ENCODE results near the gene COPA. TPM values are rescaled to one million over a fixed set of nuclear protein-coding genes. Genes with fewer than 3 reads are reported as not detected.

COPA gene
- total RNA-seq, 1 donor from 2014 or later: 143 TPM

- Mint-ChIP-seq H3K36me3 (ENCODE audit: insufficient read depth) (peaks cover 49% of the 10 kb centered on the region), H3K27me3 (no peaks in the 10 kb centered on the region), H3K4me3 (ENCODE audit: low read depth) (no peak overlapping the region), H3K9me3 (ENCODE audit: low read depth) (no peaks in the 10 kb centered on the region), H3K27ac (no peak overlapping the region), H3K4me1 (ENCODE audit: low read depth) (no peaks in the 10 kb centered on the region)
- DNase-seq (ENCODE audit: low spot score, unreplicated experiment): no peak
- no peak for TF ChIP-seq CTCF (IDR thresholded peaks at IDR 0.05; ENCODE audit: unreplicated experiment)
Measured at GRCh38 chr1:160309571-160309970, 33.5 kb downstream of the COPA start.

GRCh38 chr1:160309185-160309557 lies 33.9 kb downstream of the COPA start:
- H3K27me3 Mint-ChIP-seq: no peaks in the 10 kb centered on the region
- no peaks in the 10 kb centered on the region for H3K4me1 Mint-ChIP-seq (ENCODE audit: low read depth)
- no peaks in the 10 kb centered on the region for H3K9me3 Mint-ChIP-seq (ENCODE audit: low read depth)
- H3K27ac Mint-ChIP-seq: no peak overlapping the region
- TF ChIP-seq CTCF (IDR thresholded peaks at IDR 0.05; ENCODE audit: unreplicated experiment): no peak
- H3K36me3 Mint-ChIP-seq (ENCODE audit: insufficient read depth): peaks cover 48% of the 10 kb centered on the region
- no peak overlapping the region for H3K4me3 Mint-ChIP-seq (ENCODE audit: low read depth)
- no peak for DNase-seq (ENCODE audit: low spot score, unreplicated experiment)

GRCh38 chr1:160308451-160309184 lies 34.4 kb downstream of the COPA start:
- H3K9me3 Mint-ChIP-seq (ENCODE audit: low read depth): no peaks in the 10 kb centered on the region

GRCh38 chr1:160307118-160307791 lies 35.8 kb downstream of the COPA start:
- no peak for TF ChIP-seq CTCF (IDR thresholded peaks at IDR 0.05; ENCODE audit: unreplicated experiment)
- no peak for DNase-seq (ENCODE audit: low spot score, unreplicated experiment)
- Mint-ChIP-seq H3K27ac (no peak overlapping the region), H3K4me1 (ENCODE audit: low read depth) (no peaks in the 10 kb centered on the region), H3K27me3 (no peaks in the 10 kb centered on the region), H3K9me3 (ENCODE audit: low read depth) (no peaks in the 10 kb centered on the region), H3K36me3 (ENCODE audit: insufficient read depth) (peaks cover 43% of the 10 kb centered on the region), H3K4me3 (ENCODE audit: low read depth) (no peak overlapping the region)

More at GRCh38 chr1:160308451-160309184, 34.4 kb downstream of the COPA start:
- Mint-ChIP-seq H3K4me3 (ENCODE audit: low read depth) (no peak overlapping the region), H3K4me1 (ENCODE audit: low read depth) (no peaks in the 10 kb centered on the region), H3K27me3 (no peaks in the 10 kb centered on the region), H3K27ac (no peak overlapping the region), H3K36me3 (ENCODE audit: insufficient read depth) (peaks cover 46% of the 10 kb centered on the region)
- TF ChIP-seq CTCF (IDR thresholded peaks at IDR 0.05; ENCODE audit: unreplicated experiment): no peak
- no peak for DNase-seq (ENCODE audit: low spot score, unreplicated experiment)

GRCh38 chr1:160300173-160300572 lies 42.9 kb downstream of the COPA start:
- Mint-ChIP-seq H3K36me3 (ENCODE audit: insufficient read depth) (peaks cover 30% of the 10 kb centered on the region), H3K4me1 (ENCODE audit: low read depth) (no peaks in the 10 kb centered on the region), H3K27ac (no peak overlapping the region), H3K4me3 (ENCODE audit: low read depth) (no peak overlapping the region), H3K27me3 (no peaks in the 10 kb centered on the region), H3K9me3 (ENCODE audit: low read depth) (no peaks in the 10 kb centered on the region)
- DNase-seq (ENCODE audit: low spot score, unreplicated experiment): no peak
- no peak for TF ChIP-seq CTCF (IDR thresholded peaks at IDR 0.05; ENCODE audit: unreplicated experiment)

Measured in progenitor cell of endocrine pancreas (in vitro differentiated cells).